Caco-2 (cell line): ENCODE data around the gene NEDD1. TPM values are rescaled to one million over a fixed set of nuclear protein-coding genes. Genes with fewer than 3 reads are reported as not detected.

Experiments
- BruUV-seq: library from RNA; stranded (reverse); fragments of 400-500 nt; replicated peaks from 2 replicates; lab custom pipeline; 2021; lab: Mats Ljungman, UMichigan
- CTCF ChIA-PET: fragments of 300-600 bp; sonication (Branson Sonifier 250); formaldehyde crosslinking; loops from one replicate; lab custom pipeline; 2022; ENCODE audit warnings: antibody characterized with exemption; lab: Charles Lee
- POLR2A ChIA-PET: fragments of 300-600 bp; sonication (Branson Sonifier 250); formaldehyde crosslinking; loops from one replicate; lab custom pipeline; 2022; ENCODE audit warnings: antibody characterized with exemption; lab: Charles Lee
- DNase-seq, 2 experiments: peaks; one replicate each; pipeline versions ENCODE4 v3.0.0 to v3.0.0-alpha.2; 2020 to 2022
- H3K27me3 ChIP-seq: replicated peaks from 2 replicates; pipeline ENCODE4 v1.6.0; 2011; ENCODE audit warnings: low read length; ENCODE audit not compliant: control insufficient read depth, insufficient read depth
- H3K36me3 ChIP-seq: 2 replicates; pipeline ENCODE4 v1.5.1; 2011; ENCODE audit warnings: low read length; ENCODE audit not compliant: control insufficient read depth, insufficient read depth
- H3K4me1 ChIP-seq: fragments of 250-450 bp; sonication (Bioruptor Pico); 2 replicates; pipeline ENCODE4 v1.5.1; 2020; ENCODE audit warnings: mild to moderate bottlenecking
- H3K4me3 ChIP-seq: 2 replicates; pipeline ENCODE4 v1.5.1; 2011; ENCODE audit warnings: low read depth, mild to moderate bottlenecking, control low read depth, low read length
- H3K9me3 ChIP-seq: fragments of 250-450 bp; sonication (Bioruptor Pico); 2 replicates; pipeline ENCODE4 v1.5.1; 2020; ENCODE audit warnings: mild to moderate bottlenecking, moderate library complexity
- H3K27ac Mint-ChIP-seq: one replicate; pipeline ENCODE4 v1.8.0; 2022; ENCODE audit warnings: mixed read lengths; ENCODE audit not compliant: unreplicated experiment
- H3K27me3 Mint-ChIP-seq: one replicate; pipeline ENCODE4 v1.8.0; 2022; ENCODE audit warnings: mixed read lengths; ENCODE audit not compliant: insufficient read depth, unreplicated experiment
- H3K36me3 Mint-ChIP-seq: one replicate; pipeline ENCODE4 v1.8.0; 2022; ENCODE audit warnings: mild to moderate bottlenecking, mixed read lengths; ENCODE audit not compliant: insufficient read depth, unreplicated experiment
- H3K4me1 Mint-ChIP-seq: one replicate; pipeline ENCODE4 v1.8.0; 2022; ENCODE audit warnings: low read depth, mixed read lengths; ENCODE audit not compliant: unreplicated experiment
- H3K4me3 Mint-ChIP-seq: one replicate; pipeline ENCODE4 v1.8.0; 2022; ENCODE audit warnings: mild to moderate bottlenecking, moderate library complexity, mixed read lengths; ENCODE audit not compliant: unreplicated experiment
- H3K9me3 Mint-ChIP-seq: one replicate; pipeline ENCODE4 v1.8.0; 2022; ENCODE audit warnings: mixed read lengths; ENCODE audit not compliant: unreplicated experiment
- intact Hi-C: fragments of 100-400 bp; cut with micrococcal nuclease; formaldehyde crosslinking; loops from one replicate; pipeline ENCODE4 v1.10.0; 2022; ENCODE audit not compliant: unreplicated experiment
- total RNA-seq: library from RNA; stranded (reverse); gene quantifications from 2 replicates; pipeline ENCODE4 v1.2.3, GENCODE V29; 2022
- TF ChIP-seq, protein P1 (sequence below), 2 experiments: fragments of 200-600 bp in 1 of 2; IDR thresholded peaks; 1 replicate in 1 of 2; 2 replicates in 1 of 2; pipeline versions ENCODE4 v1.5.1 to v1.8.0; 2011 to 2022; ENCODE audit warnings: antibody characterized with exemption in 1 of 2, control low read depth in 1 of 2, inconsistent platforms in 1 of 2, low read depth in 1 of 2, low read length in 1 of 2, mild to moderate bottlenecking in 1 of 2, moderate library complexity in 1 of 2; ENCODE audit not compliant: insufficient read depth in 1 of 2, severe bottlenecking in 1 of 2, unreplicated experiment in 1 of 2

Gene NEDD1
- total RNA-seq, 1 experiment from 2014 or later: 21.9 TPM

DNA sequence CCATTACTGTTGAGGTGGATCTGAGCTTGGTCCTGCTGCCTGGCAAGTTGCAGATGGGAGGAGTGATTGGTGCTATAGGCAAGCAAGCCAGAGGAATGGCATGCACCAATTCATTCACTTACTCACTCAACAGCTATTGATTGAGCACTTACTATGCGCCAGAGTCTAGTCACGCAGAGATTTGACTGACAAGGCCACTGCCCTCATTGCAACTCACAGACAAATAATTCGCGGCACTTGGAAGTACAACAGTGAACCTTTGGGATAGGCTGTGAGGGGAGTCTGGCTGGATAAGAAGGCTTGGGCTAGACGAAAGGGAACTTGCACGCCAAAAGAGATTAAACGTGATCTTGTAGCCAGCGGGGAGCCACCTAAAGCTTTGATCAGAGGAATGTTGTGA is 96.2 kb downstream of the NEDD1 start:
- intact Hi-C loops: no loop called here
- no peak overlapping the region for H3K4me3 ChIP-seq
- no peaks in the 10 kb centered on the region for H3K4me1 ChIP-seq
- CTCF ChIA-PET: no interaction called here
- TF ChIP-seq, protein P1, sequence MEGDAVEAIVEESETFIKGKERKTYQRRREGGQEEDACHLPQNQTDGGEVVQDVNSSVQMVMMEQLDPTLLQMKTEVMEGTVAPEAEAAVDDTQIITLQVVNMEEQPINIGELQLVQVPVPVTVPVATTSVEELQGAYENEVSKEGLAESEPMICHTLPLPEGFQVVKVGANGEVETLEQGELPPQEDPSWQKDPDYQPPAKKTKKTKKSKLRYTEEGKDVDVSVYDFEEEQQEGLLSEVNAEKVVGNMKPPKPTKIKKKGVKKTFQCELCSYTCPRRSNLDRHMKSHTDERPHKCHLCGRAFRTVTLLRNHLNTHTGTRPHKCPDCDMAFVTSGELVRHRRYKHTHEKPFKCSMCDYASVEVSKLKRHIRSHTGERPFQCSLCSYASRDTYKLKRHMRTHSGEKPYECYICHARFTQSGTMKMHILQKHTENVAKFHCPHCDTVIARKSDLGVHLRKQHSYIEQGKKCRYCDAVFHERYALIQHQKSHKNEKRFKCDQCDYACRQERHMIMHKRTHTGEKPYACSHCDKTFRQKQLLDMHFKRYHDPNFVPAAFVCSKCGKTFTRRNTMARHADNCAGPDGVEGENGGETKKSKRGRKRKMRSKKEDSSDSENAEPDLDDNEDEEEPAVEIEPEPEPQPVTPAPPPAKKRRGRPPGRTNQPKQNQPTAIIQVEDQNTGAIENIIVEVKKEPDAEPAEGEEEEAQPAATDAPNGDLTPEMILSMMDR (IDR thresholded peaks at IDR 0.05; ENCODE audit: insufficient read depth in 1 of 2, low read depth in 1 of 2, low read length in 1 of 2, severe bottlenecking in 1 of 2, unreplicated experiment in 1 of 2): no peak
- no peaks in the 10 kb centered on the region for H3K4me1 Mint-ChIP-seq
- no peaks in the 10 kb centered on the region for H3K36me3 ChIP-seq
- no TSS peak for BruUV-seq
- no peak for DNase-seq
- POLR2A ChIA-PET: no interaction called here
- no peaks in the 10 kb centered on the region for H3K9me3 Mint-ChIP-seq
- H3K9me3 ChIP-seq: no peaks in the 10 kb centered on the region
- no peaks in the 10 kb centered on the region for H3K36me3 Mint-ChIP-seq
- H3K27me3 Mint-ChIP-seq: peaks cover 18% of the 10 kb centered on the region
- H3K27ac Mint-ChIP-seq: no peak overlapping the region
- no peak overlapping the region for H3K4me3 Mint-ChIP-seq
- H3K27me3 ChIP-seq: no peaks in the 10 kb centered on the region
